GDM1 (cell line): ENCODE measurements around the gene PCDH8.

Source experiments
- DNase-seq: peaks from one replicate; lab custom pipeline; 2025; lab: John Stamatoyannopoulos, UW

PCDH8 gene

DNA sequence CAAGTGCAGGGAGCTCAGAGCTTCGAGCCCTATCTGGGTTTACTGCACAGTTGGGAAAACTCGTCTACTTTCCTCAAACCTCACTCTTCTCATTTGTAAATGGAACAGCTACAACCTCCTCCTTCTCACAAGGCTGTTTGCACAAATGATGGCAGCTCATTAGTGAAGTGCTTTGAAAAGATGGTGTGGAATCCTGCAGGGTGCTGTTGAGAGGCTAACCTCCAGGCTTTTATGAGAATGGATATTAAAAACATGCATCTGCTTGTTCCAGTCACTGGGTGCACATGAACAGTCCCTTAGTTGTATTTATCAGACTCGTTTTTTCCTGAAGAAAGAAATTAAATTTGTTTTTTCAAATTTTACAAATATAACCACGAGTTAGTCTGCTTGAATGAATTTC is 36.6 kb downstream of the PCDH8 start:
- DNase-seq = no peak

DNA sequence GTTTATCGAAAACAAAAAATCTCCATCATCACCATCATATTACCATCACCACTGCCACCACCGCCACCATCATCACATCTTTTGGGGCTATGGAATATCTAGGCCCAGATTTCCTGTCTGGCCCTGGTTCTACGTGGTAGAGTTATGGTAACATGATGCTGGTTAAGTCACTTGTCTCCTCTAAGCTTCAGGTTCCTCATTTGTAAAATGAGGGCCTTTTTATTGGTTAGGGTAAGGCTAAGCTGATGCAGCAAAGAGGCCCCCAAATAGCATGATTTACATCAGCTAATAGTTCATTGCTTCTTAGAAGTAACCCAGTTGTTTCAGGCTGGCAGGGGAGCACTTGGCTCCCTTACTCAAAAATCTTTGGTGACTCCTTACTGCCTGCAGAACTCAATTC is 37.9 kb downstream of the PCDH8 start:
- no peak for DNase-seq

DNA sequence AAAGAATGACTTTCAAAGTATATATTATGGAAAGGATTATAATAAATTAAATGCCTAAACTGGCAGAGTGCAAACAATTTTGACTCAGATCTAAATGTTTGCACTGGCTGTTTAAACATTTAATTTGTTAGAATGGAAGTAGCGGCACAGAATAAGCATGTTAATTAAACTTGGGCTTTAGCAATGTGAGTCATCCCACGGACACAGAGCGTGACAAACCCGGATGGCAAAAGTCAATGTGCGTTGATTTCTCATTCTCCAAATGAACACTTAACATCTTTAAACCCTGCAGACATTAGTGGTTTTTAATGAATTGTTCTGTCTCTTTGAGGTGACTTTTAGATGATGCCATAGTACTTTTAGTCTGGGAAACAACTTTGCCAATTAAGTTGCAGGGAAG is 38.4 kb downstream of the PCDH8 start:
- no peak for DNase-seq

DNA sequence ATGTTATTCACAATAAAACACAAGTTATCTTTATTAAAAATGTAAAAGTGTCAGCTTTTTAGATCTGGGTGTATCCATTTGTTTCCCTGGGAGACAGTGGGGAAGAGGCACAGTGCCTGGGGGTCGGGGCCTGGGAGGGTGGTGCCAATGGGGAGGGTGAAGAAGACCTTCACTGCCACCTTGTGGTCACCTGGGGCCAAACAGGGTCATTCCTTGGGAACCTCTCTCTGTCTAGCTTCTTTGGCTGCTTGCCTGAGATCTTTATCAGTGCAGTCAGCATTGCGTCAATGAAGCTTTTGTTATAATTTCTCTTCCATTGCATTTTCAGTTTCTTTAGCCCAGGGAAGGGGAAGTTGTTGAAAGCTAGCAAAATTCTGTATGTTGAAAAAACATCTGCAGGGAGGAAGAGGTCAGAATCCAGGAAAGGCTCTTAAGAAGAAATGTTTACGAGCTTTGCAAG is 39.1 kb downstream of the PCDH8 start:
- DNase-seq = peak; percentile 72

DNA sequence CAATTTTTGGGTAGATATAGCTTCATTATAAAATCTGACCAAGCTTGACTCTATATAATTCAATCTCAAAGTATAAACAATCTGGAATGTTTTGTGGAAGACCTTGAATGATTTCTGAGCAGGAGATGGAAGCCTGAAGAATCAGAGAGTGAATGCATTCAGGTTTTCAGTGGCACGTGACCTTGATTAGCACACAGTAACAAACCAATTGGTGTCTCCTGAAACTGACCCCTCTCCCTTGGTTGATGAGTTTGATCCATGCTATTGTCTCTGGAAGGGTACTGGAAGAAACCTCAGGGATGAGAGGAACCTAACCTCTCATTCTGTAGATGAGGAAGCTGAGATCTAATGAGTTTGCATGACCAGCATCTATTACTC is 39.6 kb downstream of the PCDH8 start:
- no peak for DNase-seq

DNA sequence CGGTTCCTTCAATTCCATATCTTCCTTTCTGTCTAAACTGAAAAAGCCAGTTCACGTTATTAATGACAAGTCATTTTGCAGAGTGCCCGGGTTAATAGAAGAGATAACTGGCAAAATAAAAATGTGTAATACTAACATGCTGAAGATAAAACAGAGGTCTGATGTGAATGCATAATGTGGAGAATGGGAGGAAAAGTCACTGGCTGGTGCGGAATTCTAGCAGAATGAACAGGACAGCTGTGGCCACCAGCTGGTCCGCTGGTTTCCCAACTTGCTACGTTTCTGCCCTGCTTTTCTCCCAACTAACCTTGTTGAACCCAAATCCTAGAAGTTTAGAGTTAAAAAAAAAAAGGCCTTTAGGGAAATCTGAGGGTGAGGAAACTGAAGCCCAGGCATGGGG is 42.4 kb downstream of the PCDH8 start:
- DNase-seq = no peak

DNA sequence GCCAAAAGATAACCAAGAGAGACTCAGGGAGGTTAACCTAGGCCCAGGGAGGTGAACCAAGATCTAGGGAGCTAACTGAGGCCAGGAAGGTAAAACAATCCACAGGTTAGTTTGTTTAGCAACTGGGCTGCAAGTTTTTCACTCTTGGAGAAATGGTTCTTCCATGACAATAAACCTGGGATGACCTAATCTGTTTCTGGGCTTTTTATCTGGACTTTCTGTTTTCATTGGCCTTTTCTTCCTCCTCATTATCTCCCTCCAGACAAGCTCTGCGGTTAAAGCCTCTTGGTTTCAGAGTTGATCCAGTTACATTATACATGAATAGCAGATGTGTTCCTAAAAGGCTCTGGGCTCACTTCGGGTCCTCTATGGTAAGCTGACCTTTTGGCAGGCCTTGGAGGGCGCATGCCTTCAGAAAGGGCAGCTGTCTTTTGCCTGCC is 44.2 kb downstream of the PCDH8 start:
- DNase-seq = no peak

DNA sequence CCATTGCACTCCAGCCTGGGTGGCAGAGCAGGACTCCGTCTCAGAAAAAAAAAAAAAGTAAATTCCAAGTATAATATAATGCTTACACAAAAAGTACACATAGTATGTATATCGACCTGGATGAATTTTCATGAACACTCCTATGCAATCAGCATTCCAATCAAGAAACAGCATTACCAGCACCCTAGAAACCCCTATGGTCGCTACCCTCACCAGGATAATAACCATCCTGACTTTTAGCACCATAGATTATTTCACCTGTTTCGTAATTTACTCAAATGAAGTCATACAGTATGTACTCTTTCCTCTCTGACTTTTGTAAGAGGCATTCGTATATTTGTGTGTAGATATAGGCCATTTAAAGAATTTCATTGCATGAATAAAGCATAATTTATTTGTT is 47.6 kb downstream of the PCDH8 start:
- DNase-seq = no peak

DNA sequence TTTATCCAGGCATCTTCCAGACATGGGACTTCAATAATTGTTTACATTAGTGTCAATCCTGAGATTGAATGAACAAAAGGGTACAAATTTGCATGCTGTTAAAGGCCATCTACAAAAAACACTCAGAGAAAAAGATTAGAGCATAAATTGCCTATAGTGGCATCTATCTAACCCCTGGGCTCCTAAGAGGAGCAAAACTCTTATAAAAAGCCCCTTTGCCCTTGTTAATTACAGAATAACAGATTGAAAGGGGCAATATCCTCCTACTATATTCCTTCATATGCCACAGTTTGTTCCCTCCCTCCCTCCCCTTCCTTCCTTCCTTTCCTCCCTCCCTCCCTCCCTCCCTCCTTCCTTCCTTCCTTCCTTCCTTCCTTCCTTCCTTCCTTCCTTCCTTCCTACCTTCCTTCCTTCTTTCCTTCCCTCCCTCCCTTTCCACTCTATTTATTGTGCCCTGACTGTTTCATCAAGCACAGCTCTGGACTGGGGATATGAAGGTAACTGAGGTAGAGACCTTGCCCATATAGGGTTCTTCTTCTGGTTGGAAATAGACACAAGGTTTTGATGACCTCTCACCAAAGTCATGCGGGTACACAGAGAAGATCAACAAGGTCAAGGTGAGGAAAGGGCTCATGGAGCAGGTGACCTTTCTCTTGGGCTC is 49.5 kb downstream of the PCDH8 start:
- DNase-seq = no peak

DNA sequence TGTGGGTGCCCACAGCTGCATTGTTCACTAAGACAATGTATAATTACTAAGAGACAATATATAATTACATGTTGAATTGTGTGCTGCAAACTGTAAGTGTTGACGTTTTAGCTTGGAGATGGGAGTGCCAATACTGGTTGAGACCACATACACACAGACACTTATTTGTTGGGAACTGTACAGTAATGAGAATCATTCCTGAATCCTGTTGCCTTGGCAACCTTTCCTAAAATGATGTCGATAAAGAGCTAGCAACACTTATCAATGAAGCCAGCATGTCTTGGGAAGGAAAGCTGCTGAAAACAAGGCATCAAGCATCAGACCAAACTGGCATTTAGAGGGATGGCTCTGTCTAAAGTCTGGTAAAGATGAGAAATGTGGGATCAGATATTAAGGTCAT is 51.3 kb downstream of the PCDH8 start:
- no peak for DNase-seq

DNA sequence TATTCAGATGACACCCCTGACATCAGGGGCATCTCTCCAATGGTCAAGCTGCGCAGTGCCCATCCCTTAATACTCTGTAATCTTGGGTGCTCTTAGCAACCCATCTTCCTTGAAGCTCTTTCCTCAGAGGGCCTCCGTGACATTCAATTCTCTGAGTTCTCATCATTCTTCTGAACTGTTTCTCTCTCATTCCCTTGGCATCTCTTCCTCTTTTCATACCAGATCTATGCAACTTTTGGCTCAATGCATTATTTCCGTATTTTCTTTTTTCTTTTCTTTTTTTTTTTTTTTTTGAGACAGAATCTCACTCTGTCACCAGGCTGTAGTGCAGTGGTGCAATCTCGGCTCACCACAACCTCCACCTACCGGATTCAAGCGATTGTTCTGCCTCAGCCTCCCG is 53.9 kb downstream of the PCDH8 start:
- no peak for DNase-seq

DNA sequence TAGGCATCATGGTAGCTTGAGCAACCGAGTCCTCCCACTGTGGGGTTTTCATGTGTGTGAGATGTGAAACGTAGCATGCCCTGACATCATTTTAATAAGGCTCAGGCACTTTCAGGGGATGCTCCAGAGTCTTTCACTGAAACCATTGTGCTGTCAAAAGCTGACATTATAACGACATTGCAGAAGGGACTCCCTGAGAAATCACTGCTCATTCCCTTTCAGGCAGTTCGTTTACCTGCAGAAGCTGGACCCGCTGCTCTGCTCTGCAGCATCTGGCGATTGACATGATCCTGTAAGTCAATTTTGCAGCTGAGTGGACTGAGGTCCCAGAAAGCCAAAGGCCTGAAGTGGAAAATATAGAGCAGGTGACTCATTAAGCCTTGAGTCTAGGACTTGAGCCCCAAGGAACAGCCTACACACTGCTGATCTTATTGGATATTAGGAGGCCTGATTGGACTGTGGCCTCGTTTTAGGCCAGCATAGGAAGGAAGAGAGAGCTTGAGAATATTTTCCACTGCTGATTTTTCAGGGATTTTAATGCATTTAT is 54.9 kb downstream of the PCDH8 start:
- no peak for DNase-seq
